Trophoblast cell (in vitro differentiated cells and primary cell): ENCODE measurements around the gene MRPL34.
A peak's percentile ranks its signal among the peaks of the same experiment; 100 is the strongest.
"Not testable (repeated sequence)": the region's sequence is repeated elsewhere in the genome, so short reads cannot be mapped to it uniquely, and the experiment has no call there.

Experiments used
- DNase-seq, 2 donors: peaks; one replicate each; pipeline ENCODE4 v3.0.0-alpha.2; 2016
- H2AFZ ChIP-seq: 2 replicates; pipeline ENCODE4 v1.6.1; 2013; ENCODE audit warnings: low read length, moderate library complexity, mild to moderate bottlenecking; ENCODE audit not compliant: insufficient read depth, poor library complexity
- H2AK5ac ChIP-seq: 2 replicates; pipeline ENCODE4 v1.6.1; 2013; ENCODE audit warnings: mild to moderate bottlenecking, low read length
- H2BK120ac ChIP-seq: 2 replicates; pipeline ENCODE4 v1.6.1; 2013; ENCODE audit warnings: low read length, mild to moderate bottlenecking, moderate library complexity; ENCODE audit not compliant: insufficient read depth, poor library complexity
- H2BK12ac ChIP-seq: 2 replicates; pipeline ENCODE4 v1.6.1; 2013; ENCODE audit warnings: mild to moderate bottlenecking, low read length, moderate library complexity
- H2BK5ac ChIP-seq: 2 replicates; pipeline ENCODE4 v1.6.1; 2013; ENCODE audit warnings: low read length, low read depth, moderate library complexity, mild to moderate bottlenecking; ENCODE audit not compliant: poor library complexity
- H3K14ac ChIP-seq: 2 replicates; pipeline ENCODE4 v1.6.1; 2013; ENCODE audit warnings: mild to moderate bottlenecking, low read length
- H3K18ac ChIP-seq: 2 replicates; pipeline ENCODE4 v1.6.1; 2013; ENCODE audit warnings: mild to moderate bottlenecking, low read length
- H3K23ac ChIP-seq: 2 replicates; pipeline ENCODE4 v1.6.1; 2013; ENCODE audit warnings: low read length
- H3K27ac ChIP-seq: 2 replicates; pipeline ENCODE4 v1.5.1; 2013; ENCODE audit warnings: low read depth, mild to moderate bottlenecking, inconsistent platforms, low read length, moderate library complexity
- H3K27me3 ChIP-seq: 2 replicates; pipeline ENCODE4 v1.6.1; 2013; ENCODE audit warnings: inconsistent platforms, mild to moderate bottlenecking, low read length, moderate library complexity; ENCODE audit not compliant: insufficient read depth
- H3K36me3 ChIP-seq, 2 experiments: 1 replicate in 1 of 2; 2 replicates in 1 of 2; pipeline ENCODE4 v1.6.1; 2013; ENCODE audit warnings: low read length in 2 of 2, mild to moderate bottlenecking in 2 of 2, moderate library complexity in 1 of 2; ENCODE audit not compliant: insufficient read depth in 2 of 2, control insufficient read depth in 1 of 2
- H3K4ac ChIP-seq: 2 replicates; pipeline ENCODE4 v1.6.1; 2013; ENCODE audit warnings: low read depth, mild to moderate bottlenecking, low read length, moderate library complexity
- H3K4me1 ChIP-seq, 2 experiments: 1 replicate in 1 of 2; 2 replicates in 1 of 2; pipeline ENCODE4 v1.6.1; 2013; ENCODE audit warnings: low read length in 2 of 2, mild to moderate bottlenecking in 2 of 2, moderate library complexity in 1 of 2; ENCODE audit not compliant: insufficient read depth in 2 of 2, control insufficient read depth in 1 of 2
- H3K4me2 ChIP-seq: 2 replicates; pipeline ENCODE4 v1.6.1; 2013; ENCODE audit warnings: inconsistent platforms, mild to moderate bottlenecking, low read length, moderate library complexity
- H3K4me3 ChIP-seq: 2 replicates; pipeline ENCODE4 v1.5.1; 2013; ENCODE audit warnings: mild to moderate bottlenecking, low read depth, low read length, inconsistent platforms
- H3K79me1 ChIP-seq: one replicate; pipeline ENCODE4 v1.6.1; 2013; ENCODE audit warnings: low read length
- H3K79me2 ChIP-seq: 2 replicates; pipeline ENCODE4 v1.6.1; 2013; ENCODE audit warnings: low read length, mild to moderate bottlenecking; ENCODE audit not compliant: control insufficient read depth, insufficient read depth, poor library complexity
- H3K9ac ChIP-seq: 2 replicates; pipeline ENCODE4 v1.6.1; 2013; ENCODE audit warnings: mild to moderate bottlenecking, low read length
- H3K9me3 ChIP-seq: 2 replicates; pipeline ENCODE4 v1.6.1; 2013; ENCODE audit warnings: low read depth, mild to moderate bottlenecking, control low read depth, inconsistent platforms, low read length; ENCODE audit not compliant: insufficient read depth
- H4K12ac ChIP-seq: 2 replicates; pipeline ENCODE4 v1.6.1; 2013; ENCODE audit warnings: low read depth, mild to moderate bottlenecking, low read length, moderate library complexity
- H4K8ac ChIP-seq: 2 replicates; pipeline ENCODE4 v1.6.1; 2013; ENCODE audit warnings: low read depth, mild to moderate bottlenecking, low read length, moderate library complexity
- H4K91ac ChIP-seq: one replicate; pipeline ENCODE4 v1.6.1; 2013; ENCODE audit warnings: low read depth, mild to moderate bottlenecking, low read length, moderate library complexity
- WGBS: extraction: QIAGEN DNeasy Blood & Tissue Kit; methylation state at CpG from one replicate; pipeline ENCODE4 v1.1.7; 2013; ENCODE audit warnings: missing lambda C conversion rate; ENCODE audit not compliant: insufficient read length, insufficient coverage; ENCODE audit errors: extremely low coverage; 5-methylcytosine and 5-hydroxymethylcytosine counted together

Gene MRPL34

GRCh38 chr19:17274892-17275291, 30.8 kb upstream of the MRPL34 start:
- not testable (repeated sequence) for H3K27ac ChIP-seq, H3K4me2 ChIP-seq, H2BK120ac ChIP-seq, H4K12ac ChIP-seq, H3K18ac ChIP-seq, H3K4ac ChIP-seq, H3K79me2 ChIP-seq, H2BK12ac ChIP-seq, H3K14ac ChIP-seq, H2AK5ac ChIP-seq, H2AFZ ChIP-seq, H3K79me1 ChIP-seq, H3K27me3 ChIP-seq, H3K9ac ChIP-seq, H4K8ac ChIP-seq, H3K4me1 ChIP-seq, H3K9me3 ChIP-seq, H4K91ac ChIP-seq, H3K23ac ChIP-seq, DNase-seq, H2BK5ac ChIP-seq, H3K4me3 ChIP-seq
- H3K36me3 ChIP-seq = peaks cover 66 to 67% of the 10 kb centered on the region in 2 experiments
- WGBS = no CpG with 5 or more reads among the region's 3 CpGs

- no peak overlapping the region for H4K8ac ChIP-seq
- no peak overlapping the region for H3K4ac ChIP-seq
- no peaks in the 10 kb centered on the region for H3K79me1 ChIP-seq
- H3K9ac ChIP-seq = no peak overlapping the region
- no peaks in the 10 kb centered on the region for H3K4me1 ChIP-seq
- no peaks in the 10 kb centered on the region for H3K9me3 ChIP-seq
- peak; percentile 75 to 88 for DNase-seq
- no peak overlapping the region for H3K27ac ChIP-seq
- H2BK12ac ChIP-seq = no peak overlapping the region
- H3K36me3 ChIP-seq = peaks cover 62 to 65% of the 10 kb centered on the region in 2 experiments
- H3K14ac ChIP-seq = no peak overlapping the region
- no CpG with 5 or more reads among the region's 19 CpGs for WGBS
- no peak overlapping the region for H4K91ac ChIP-seq
- H3K79me2 ChIP-seq = no peaks in the 10 kb centered on the region
- H2BK120ac ChIP-seq = no peak overlapping the region
- H3K23ac ChIP-seq = no peak overlapping the region
- no peak overlapping the region for H3K4me2 ChIP-seq
- H2AK5ac ChIP-seq = no peak overlapping the region
- H3K18ac ChIP-seq = no peak overlapping the region
- no peak overlapping the region for H3K4me3 ChIP-seq
- H2AFZ ChIP-seq = no peak overlapping the region
- H2BK5ac ChIP-seq = no peak overlapping the region
- H4K12ac ChIP-seq = no peak overlapping the region
- no peaks in the 10 kb centered on the region for H3K27me3 ChIP-seq
These were observed 30.1 kb upstream of the MRPL34 start for GRCh38 chr19:17275441-17276175.

- Histone ChIP-seq H3K9ac (no peak overlapping the region), H2AK5ac (no peak overlapping the region), H2BK5ac (no peak overlapping the region), H4K91ac (no peak overlapping the region), H3K4me3 (no peak overlapping the region), H3K9me3 (peaks cover 2% of the 10 kb centered on the region), H3K23ac (no peak overlapping the region), H3K4me2 (no peak overlapping the region), H3K18ac (no peak overlapping the region), H3K27me3 (no peaks in the 10 kb centered on the region), H4K8ac (no peak overlapping the region), H3K4ac (no peak overlapping the region), H2AFZ (no peak overlapping the region), H3K27ac (no peak overlapping the region), H3K4me1 (peaks cover 4 to 6% of the 10 kb centered on the region in 2 experiments), H4K12ac (no peak overlapping the region), H3K36me3 (peaks cover 37 to 39% of the 10 kb centered on the region in 2 experiments), H2BK120ac (no peak overlapping the region), H3K79me1 (peaks cover 4% of the 10 kb centered on the region), H3K14ac (no peak overlapping the region), H3K79me2 (no peaks in the 10 kb centered on the region), H2BK12ac (no peak overlapping the region)
- WGBS = no CpG with 5 or more reads among the region's 3 CpGs
- no peak for DNase-seq
These were observed 26.2 kb upstream of the MRPL34 start for GRCh38 chr19:17279436-17279835.

- Histone ChIP-seq H2BK120ac (peak within 1 kb of the TSS; percentile 73), H2BK5ac (no peak within 1 kb of the TSS), H4K91ac (peak within 1 kb of the TSS; percentile 55), H3K4ac (peak within 1 kb of the TSS; percentile 24), H2AK5ac (peak within 1 kb of the TSS; percentile 73), H3K14ac (peak within 1 kb of the TSS; percentile 64), H3K9ac (no peak within 1 kb of the TSS), H3K4me3 (peak within 1 kb of the TSS; percentile 19), H3K23ac (no peak within 1 kb of the TSS), H4K12ac (peak within 1 kb of the TSS; percentile 79), H3K79me1 (peaks cover 4% of the 10 kb centered on the region), H3K79me2 (no peaks in the 10 kb centered on the region), H3K27ac (no peak within 1 kb of the TSS), H3K4me1 (peaks cover 6% of the 10 kb centered on the region in 2 experiments), H3K4me2 (peak within 1 kb of the TSS; percentile 64), H4K8ac (peak within 1 kb of the TSS; percentile 77), H3K18ac (peak within 1 kb of the TSS; percentile 57), H3K27me3 (no peaks in the 10 kb centered on the region), H3K36me3 (peaks cover 19 to 22% of the 10 kb centered on the region in 2 experiments), H2BK12ac (peak within 1 kb of the TSS; percentile 42), H3K9me3 (peaks cover 4% of the 10 kb centered on the region), H2AFZ (peak within 1 kb of the TSS; percentile 74)
- DNase-seq = no peak
- WGBS = no CpG with 5 or more reads among the region's 75 CpGs
These were observed 24.0 kb upstream of the MRPL34 start, which contains the start of gene ANKLE1 for GRCh38 chr19:17281391-17282304. Gene ANKLE1, plus strand, starts transcription at chr19:17281901. Its CDS starts 20 bp downstream, at chr19:17281921.
